T47D (cell line): ENCODE results near the gene SNRPD3.
"Not testable (repeated sequence)": the region's sequence is repeated elsewhere in the genome, so short reads cannot be mapped to it uniquely, and the experiment has no call there.

Source experiments
- DNase-seq, 2 experiments: peaks; one replicate each; pipeline versions ENCODE4 v3.0.0 to v3.0.0-alpha.2; 2011 to 2012; ENCODE audit warnings: low read depth in 1 of 2, low spot score in 1 of 2
- JUND ChIP-seq: IDR thresholded peaks from 2 replicates; pipeline ENCODE4 v1.6.1; 2012; ENCODE audit warnings: low read depth
- in situ Hi-C: cut with HindIII; loops from 2 replicates; pipeline ENCODE4 v1.10.0; 2016; ENCODE audit warnings: low sequenced_read_pairs, low pct_unique_long_range_greater_than_20kb

The SNRPD3 gene

DNA sequence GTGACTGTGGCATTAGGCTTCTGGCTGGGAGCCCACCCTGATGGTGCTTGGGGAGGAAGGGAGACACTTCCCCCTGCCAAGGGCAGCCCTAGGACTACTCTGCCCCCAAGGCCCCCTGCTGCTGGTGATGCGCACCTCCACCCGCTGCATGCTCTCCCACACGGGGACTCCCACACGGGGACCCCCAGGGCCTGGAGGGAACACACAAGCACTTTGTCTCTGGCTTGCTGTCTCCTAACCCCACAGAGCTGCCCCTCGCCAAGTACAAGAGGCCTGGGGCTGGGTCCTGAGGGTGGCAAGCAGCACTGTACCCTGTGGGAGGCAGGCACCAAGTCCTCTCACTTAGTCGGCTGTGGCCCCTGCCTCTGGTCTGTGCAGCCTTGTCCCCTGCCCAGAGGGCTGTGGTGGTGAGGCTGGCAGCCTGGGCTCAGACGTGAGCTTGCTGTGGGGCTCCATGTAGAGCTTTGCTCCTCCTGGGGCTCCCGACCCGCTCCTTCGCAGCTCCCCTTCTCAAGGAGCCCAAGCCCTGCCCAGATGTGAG, 29.1 kb downstream of the SNRPD3 start:
- TF ChIP-seq JUND: no peak
- in situ Hi-C loops: no loop called here
- DNase-seq: no peak

DNA sequence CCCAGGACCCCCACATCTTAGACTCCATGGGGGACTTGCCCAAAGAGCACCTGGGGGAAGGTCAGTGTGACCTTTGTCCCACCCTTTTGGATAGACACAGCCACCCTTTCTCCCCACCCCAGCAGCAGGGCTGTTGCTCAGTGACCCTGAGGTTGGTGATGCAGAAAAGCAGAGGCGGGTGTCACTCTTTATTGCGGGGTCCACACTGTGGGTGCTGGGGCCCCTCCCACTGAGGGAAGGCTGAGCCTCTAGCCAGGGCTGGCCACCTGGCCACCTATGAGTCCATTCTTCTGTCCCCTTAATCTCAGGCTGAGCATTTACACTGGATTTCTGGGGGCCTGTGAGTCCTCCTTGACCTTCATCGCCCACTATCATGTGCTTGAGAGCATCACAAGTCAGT, 29.7 kb downstream of the SNRPD3 start:
- DNase-seq: no peak
- in situ Hi-C loops: no loop called here
- no peak for TF ChIP-seq JUND

DNA sequence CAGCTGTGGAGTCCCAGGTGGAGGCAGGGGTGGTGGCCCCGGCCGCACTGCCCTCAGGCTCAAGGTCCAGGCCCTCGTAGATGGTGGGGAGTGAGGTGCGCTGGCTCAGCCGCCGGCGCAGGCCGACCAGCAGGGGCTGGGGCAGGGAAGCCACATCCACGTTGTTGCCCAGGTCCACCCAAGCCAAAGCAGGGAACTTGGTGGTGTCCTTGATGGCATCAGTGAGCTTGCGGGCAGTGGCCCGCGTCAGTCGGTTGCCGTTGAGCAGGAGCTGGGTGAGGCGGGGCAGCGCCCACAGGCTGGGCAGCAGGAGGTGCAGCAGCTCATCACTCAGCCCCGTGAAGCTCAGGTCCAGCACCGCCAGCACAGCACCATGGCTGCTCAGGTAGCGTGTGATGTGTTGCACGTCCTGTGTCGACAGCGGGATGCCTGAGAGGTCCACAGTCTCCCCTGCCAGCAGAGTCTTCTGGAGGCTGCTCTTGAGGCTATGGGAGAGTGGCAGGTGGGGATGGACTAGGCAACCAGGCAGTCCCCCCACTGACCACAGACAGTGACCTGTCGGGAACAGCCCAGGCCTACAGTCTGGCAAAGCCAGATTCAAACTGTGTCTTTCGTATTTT, 30.2 kb downstream of the SNRPD3 start:
- TF ChIP-seq JUND: no peak
- no peak for DNase-seq
- in situ Hi-C loops: no loop called here

DNA sequence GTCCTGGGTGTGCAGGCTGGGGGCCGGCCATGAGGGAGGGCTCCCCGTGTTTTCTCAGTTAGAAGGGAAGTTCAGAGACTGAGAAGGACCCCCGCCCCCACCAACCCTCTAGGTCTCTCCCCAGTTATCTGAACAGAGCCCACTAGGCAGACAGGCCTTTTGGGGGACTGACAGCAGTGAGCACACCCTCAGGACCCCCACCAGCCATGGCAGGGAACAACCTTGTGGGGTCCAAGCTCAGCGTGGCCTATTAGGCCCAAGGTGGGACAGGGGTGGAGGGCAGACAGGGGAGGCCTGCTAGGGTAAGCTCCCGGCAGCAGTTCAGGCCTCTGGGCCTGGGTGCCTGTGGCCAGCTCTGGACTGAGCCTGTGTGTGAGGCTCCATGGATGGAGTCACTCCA, 31.5 kb downstream of the SNRPD3 start:
- in situ Hi-C loops: no loop called here
- TF ChIP-seq JUND: no peak
- no peak for DNase-seq

DNA sequence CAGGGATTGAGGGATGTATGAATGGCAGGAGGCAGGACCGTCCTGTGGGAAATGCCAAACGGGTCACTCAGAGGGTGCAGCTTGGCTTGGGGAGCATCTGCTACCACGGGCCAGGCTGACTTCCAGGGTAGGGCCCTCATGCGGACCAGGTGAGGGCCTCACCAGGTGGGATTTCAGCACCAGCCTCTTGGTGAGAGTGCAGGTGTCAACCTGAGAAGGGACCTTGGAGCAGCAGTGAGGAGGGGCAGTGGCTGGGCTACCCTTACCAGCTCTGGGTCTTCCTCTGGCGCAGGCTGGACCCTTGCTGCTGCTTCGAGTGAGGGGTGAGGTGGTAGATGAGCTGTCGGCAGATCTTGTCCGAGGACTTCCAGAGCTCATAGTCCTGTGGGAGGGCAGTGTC, 32.1 kb downstream of the SNRPD3 start:
- TF ChIP-seq JUND: no peak
- no peak for DNase-seq
- in situ Hi-C loops: no loop called here

DNA sequence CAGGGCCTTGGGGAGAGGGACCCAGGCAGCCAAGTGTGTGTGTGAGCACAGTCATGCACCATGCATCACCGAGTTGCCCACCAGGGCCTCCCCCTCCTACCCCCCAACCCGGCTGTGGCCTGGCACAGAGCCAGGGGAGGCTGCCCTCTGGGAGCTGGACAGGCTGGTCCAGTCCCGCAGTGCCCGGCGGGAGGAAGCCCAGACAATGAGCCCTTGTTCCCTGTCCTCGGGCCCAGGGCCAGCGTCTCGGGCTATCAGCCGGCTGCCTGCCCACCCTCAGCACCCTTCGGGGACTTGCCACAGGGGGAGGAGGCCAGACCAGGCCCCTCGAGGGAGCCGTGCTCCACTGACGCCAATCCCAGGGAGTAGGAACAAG, 32.6 kb downstream of the SNRPD3 start:
- no peak for TF ChIP-seq JUND
- in situ Hi-C loops: no loop called here
- peak in 1 of 2 experiments; percentile 43 for DNase-seq

DNA sequence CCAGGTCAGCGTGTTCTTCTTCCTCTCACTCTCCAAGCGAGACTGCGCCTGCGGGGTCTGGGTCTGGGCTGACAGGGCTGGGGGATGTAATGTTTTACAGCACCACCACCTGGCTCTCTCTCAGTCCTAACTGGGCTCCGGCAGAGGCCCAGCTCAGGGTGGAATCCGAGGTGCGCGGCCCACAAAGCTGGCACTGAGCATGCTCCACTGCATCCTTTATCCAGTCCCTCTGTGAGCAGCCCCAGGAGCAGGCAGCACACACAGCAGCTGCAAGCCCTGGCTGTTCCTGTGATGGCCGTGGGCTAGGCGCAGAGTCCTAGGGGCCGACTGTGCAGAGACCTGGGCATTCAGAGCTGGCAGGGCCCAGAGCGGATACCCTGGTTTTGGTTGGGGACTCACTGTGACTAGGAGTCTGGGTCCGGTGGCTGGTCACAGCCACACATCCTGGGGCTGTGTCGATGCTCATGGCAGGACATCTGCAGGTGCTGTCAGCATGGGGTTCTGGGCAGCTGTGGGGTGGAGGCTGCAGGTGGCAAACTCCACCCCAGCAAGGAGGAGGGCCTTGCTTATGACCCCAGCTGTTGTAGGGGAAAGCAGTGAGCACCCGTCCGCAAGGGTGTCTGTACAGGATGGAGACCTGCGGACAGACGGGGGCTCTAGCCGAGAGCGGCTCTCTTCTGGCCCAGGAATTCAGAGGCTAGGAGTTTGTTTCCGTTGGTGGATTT, 33.1 kb downstream of the SNRPD3 start:
- no peak for DNase-seq
- in situ Hi-C loops: no loop called here
- no peak for TF ChIP-seq JUND

DNA sequence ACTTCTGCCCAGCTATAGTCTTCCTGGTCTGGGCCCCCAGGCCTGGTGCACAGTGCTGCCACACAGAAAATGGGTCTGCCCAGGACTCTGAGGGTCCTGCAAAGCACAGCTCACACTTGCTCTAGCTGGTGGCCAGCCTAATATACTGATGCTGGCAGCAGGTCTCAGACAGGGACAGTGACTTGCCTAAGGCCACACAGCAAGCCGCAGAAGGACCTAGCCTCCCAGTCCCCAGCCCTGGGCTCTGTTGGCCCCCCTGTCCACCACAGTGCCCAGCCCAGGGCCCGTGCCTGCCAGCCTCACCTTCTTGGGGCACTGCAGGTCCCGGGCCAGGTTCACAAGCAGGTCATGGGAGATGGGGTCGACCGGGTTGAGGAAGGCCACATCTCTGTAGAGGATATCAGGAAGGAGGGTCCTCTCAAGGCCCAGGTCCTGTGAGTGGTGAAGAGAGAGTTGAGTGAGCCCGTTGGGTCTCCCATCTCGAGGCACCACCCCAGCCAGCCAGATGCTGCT, 33.8 kb downstream of the SNRPD3 start:
- no peak for TF ChIP-seq JUND
- DNase-seq: no peak
- in situ Hi-C loops: no loop called here

DNA sequence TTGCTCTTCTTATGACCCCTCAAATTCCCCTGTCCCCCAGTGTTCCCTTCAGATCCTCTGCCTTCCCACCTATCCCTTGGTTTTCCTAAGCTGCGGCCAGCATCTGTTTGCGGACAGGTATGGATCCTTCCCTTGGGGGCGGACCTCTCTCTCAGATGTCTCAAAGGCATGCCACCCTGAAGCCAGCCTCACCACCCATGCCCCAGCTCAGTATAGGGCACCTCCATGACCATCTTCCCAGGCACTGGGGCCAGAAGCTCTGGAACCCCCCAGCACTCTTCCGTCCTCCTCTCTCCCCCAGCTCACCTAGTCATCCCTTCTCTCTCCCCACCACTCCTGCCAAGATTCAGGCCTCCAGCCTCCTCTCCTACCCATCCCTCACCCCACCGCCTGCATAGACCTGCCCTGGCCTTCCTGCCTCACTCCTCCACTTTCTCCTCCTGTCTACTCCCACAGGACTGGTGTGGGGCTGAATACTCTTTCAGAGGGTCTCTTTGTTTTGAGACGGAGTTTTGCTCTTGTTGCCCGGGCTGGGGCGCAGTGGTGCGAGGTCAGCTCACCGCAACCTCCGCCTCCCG, 34.9 kb downstream of the SNRPD3 start:
- in situ Hi-C loops: no loop called here
- no peak for TF ChIP-seq JUND

DNA sequence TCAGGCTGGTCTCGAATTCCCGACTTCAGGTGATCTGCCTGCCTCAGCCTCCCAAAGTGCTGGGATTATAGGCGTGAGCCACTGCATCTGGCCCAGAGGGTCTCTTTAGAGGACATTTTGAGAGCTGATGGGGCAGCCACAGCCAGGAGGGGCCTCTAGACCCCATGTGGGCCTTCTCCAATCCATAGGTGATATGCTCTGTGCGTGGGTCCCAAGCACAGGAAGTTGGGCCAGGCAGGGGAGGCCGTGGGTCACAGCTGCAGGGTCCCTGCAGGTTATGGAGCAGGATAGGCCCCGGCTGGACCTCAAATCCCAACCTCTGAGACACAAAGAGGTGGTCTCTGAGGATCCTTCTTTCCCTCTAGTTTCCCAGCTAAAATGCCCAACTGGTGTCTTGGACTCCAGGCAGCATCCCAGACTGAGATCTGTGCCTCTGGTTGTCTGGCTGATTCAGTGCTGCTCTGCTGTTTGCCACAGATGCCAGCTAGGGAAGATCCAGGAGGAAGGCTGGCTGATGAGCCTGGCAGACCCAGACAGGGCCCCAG, 35.6 kb downstream of the SNRPD3 start:
- no peak for DNase-seq
- TF ChIP-seq JUND: no peak
- in situ Hi-C loops: no loop called here

More for the DNA sequence above, 34.9 kb downstream of the SNRPD3 start:
- DNase-seq: no peak

DNA sequence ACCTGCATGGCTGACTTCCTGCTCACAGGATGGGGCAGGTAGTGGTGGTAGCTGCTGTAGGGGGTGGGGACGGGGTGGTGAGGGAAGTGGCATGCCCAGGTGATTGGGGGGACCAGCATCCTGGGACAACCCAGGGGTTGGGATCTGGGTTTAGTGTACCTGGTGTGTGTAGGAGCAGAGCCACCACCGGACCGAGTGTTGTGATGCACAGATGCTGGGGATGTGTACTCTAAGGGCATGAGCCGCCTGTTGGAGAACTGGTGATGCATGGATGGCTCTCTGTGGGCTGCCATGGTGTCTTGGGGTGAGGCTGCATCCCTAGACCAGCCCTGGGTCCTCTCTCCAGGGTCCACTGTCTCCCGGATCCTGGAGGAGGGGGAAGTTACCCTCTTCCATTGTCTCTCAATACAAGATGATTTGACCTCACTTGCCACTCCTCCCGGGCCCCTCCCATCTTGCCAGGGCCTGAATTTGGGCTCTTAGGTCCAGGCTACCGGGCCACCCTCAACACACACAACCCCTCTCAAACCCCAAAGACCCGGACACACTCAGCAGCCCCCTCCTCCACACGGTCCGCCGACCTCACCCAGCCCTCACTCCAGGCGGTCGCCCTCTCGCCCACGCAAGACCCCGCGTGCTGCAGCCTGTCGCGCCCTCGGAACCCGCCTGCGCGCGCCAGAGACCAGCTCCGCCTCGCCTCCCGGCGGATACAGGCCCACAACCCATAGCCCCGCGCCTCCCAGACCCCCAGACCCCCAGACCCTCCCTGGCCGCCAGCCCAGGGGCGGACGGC, 36.5 kb downstream of the SNRPD3 start:
- TF ChIP-seq JUND: no peak
- DNase-seq: no peak
- in situ Hi-C loops: no loop called here

DNA sequence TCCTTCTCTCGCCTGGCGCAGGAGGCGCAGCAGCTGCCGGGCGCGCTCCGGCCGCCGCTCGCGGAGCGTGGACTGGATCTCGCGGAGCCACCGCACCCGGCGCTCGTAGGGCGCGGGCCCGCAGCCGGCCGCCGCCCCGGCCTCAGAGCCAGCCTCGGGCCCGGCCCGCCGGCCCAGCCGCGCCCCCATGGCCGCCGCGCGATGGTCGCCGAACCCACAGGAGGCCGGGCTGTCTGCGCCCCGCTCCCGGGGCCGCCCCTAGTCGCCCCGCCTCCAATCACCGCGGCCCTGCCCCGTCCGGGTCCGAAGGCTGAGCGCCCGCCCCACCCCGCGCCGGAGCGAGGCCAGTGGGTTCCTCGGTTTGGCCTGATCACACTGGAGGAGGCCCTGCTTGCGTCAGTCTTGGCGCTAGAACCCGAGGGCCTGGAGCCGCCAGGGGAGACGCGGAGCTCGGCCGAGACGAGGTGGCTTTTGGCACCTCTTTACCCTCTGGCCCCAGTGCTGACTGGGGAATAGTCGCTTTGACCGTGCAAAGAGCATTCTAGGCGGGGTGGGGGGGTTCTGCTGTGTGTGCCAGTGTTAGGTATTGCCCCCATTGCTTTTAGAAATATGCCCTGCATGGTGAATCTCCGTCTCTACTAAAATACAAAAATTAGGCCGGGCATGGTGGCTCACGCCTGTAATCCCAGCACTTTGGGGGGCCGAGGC, 37.2 kb downstream of the SNRPD3 start, which contains the start of gene LRRC75B:
TSS of gene LRRC75B (minus strand) at position 223 of the 708 bp plus-strand sequence. CDS start at position 189, 34 bp downstream.
- in situ Hi-C loops: no loop called here
- no peak for TF ChIP-seq JUND
- peak; percentile 90 to 91 for DNase-seq

DNA sequence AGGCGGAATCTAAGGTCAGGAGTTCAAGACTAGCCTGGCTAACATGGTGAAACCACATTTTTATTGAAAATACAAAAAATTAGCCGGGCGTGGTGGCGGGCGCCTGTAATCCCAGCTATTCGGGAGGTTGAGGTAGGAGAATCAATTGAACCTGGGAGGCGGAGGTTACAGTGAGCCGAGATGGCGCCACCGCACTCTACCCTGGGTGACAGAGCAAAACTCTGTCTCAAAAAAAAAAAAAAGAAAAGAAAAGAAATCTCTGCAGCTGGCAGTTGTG, 37.7 kb downstream of the SNRPD3 start:
- DNase-seq, in situ Hi-C loops: not testable (repeated sequence)
